NCI-H2196 (cell line): ENCODE measurements around the gene ATP1A1.

Source experiments
- DNase-seq: peaks from one replicate; lab custom pipeline; 2025; ENCODE audit not compliant: unreplicated experiment; lab: John Stamatoyannopoulos, UW

Gene ATP1A1

GRCh38 chr1:116372651-116373430 lies at the start of gene ATP1A1:
Gene ATP1A1, plus strand, starts transcription at chr1:116373244. Its CDS starts 268 bp downstream, at chr1:116373512.
- peak; percentile 89 for DNase-seq

- DNase-seq = no peak
Measured at GRCh38 chr1:116323491-116323890, 49.6 kb upstream of the ATP1A1 start.

- DNase-seq = no peak
Measured at GRCh38 chr1:116324411-116324810, 48.6 kb upstream of the ATP1A1 start.

- DNase-seq = no peak
Measured at GRCh38 chr1:116325104-116325503, 47.9 kb upstream of the ATP1A1 start.

- DNase-seq = no peak
Measured at GRCh38 chr1:116325922-116326321, 47.1 kb upstream of the ATP1A1 start.

GRCh38 chr1:116326486-116326885 lies 46.6 kb upstream of the ATP1A1 start:
- no peak for DNase-seq

- no peak for DNase-seq
Measured at GRCh38 chr1:116328671-116329070, 44.4 kb upstream of the ATP1A1 start.

GRCh38 chr1:116329524-116330341 lies 43.3 kb upstream of the ATP1A1 start:
- no peak for DNase-seq

- peak; percentile 59 for DNase-seq
Measured at GRCh38 chr1:116330342-116330652, 42.7 kb upstream of the ATP1A1 start.

- no peak for DNase-seq
Measured at GRCh38 chr1:116330846-116331245, 42.2 kb upstream of the ATP1A1 start.

GRCh38 chr1:116331523-116331922 lies 41.5 kb upstream of the ATP1A1 start:
- DNase-seq = no peak

- DNase-seq = no peak
Measured at GRCh38 chr1:116332451-116332850, 40.6 kb upstream of the ATP1A1 start.

- no peak for DNase-seq
Measured at GRCh38 chr1:116333171-116334014, 39.7 kb upstream of the ATP1A1 start.

GRCh38 chr1:116334015-116334547 lies 39.0 kb upstream of the ATP1A1 start:
- DNase-seq = peak; percentile 40

GRCh38 chr1:116334868-116335635 lies 38.0 kb upstream of the ATP1A1 start:
- DNase-seq = no peak

- DNase-seq = no peak
Measured at GRCh38 chr1:116335850-116336624, 37.0 kb upstream of the ATP1A1 start.

- DNase-seq = no peak
Measured at GRCh38 chr1:116337398-116337797, 35.6 kb upstream of the ATP1A1 start.

- no peak for DNase-seq
Measured at GRCh38 chr1:116338400-116338799, 34.6 kb upstream of the ATP1A1 start.

- no peak for DNase-seq
Measured at GRCh38 chr1:116340506-116341231, 32.4 kb upstream of the ATP1A1 start.
